H54 (cell line): ENCODE data around the gene CBFA2T2.
"Not testable (repeated sequence)": the region's sequence is repeated elsewhere in the genome, so short reads cannot be mapped to it uniquely, and the experiment has no call there.

Experiments
- DNase-seq: peaks from one replicate; pipeline ENCODE4 v3.0.0; 2011; ENCODE audit warnings: low spot score, mixed read lengths; ENCODE audit not compliant: insufficient read length
- FAIRE-seq: peaks from 3 replicates; lab custom pipeline; 2011; peaks lifted over from hg19 to GRCh38; lab: Jason Lieb, UNC
- POLR2A ChIP-seq: IDR thresholded peaks from 2 replicates; pipeline ENCODE4 v1.6.1; 2011; ENCODE audit warnings: low read depth, mild to moderate bottlenecking, low read length

CBFA2T2 gene

DNA sequence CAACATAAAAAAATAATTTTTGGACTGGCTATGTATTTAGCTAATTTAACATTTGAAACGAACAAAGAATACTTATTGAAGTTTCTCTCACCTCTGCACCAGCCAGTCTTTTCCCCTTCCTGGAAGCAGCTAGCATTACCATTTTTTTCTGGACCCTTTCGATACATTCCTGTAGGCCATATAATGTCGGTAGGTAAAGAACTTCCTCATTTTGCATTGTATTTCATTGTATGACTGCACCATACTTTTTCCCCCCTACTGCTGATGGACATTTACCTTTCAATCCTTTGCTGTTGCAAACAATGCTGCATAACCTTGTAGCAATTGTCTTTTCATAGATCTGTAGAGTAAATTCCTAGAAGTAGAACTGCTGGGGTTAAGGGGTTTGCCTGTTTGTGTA is 17.6 kb downstream of the CBFA2T2 start:
- FAIRE-seq (no peak), DNase-seq (no peak)
- no peak for TF ChIP-seq POLR2A

DNA sequence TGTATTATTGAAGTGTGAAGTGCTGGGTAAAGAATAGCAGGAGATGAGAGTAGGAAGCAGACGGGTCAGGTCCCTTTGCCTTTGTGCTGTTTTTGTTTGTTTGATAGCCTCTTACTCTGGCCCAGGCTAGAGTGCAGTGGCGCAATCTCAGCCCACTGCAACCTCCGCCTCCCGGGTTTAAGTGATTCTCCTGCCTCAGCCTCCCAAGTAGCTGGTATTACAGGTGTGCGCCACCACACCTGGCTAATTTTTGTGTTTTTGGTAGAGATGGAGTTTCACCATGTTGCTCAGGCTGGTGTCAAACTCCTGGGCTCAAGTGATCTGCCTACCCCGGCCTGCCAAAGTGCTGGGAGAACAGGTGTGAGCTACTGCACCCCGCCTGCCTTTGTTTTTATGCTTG is 18.1 kb downstream of the CBFA2T2 start:
- not testable (repeated sequence) for DNase-seq, FAIRE-seq

DNA sequence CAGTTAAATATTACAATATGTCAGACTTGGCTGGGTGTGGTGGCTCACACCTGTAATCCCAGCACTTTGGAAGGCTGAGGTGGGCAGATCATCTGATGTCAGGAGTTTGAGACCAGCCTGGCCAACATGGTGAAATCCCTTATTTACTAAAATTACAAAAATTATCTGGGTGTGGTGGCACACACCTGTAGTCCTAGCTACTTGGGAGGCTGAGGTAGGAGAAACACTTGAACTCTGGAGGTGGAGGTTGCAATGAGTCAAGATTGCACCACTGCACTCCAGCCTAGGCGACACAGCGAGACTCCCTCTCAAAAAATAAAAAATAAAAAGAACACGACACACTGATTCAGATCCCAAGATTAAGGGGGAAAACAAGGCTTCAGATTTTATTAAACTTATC is 19.2 kb downstream of the CBFA2T2 start:
- not testable (repeated sequence) for DNase-seq, FAIRE-seq

DNA sequence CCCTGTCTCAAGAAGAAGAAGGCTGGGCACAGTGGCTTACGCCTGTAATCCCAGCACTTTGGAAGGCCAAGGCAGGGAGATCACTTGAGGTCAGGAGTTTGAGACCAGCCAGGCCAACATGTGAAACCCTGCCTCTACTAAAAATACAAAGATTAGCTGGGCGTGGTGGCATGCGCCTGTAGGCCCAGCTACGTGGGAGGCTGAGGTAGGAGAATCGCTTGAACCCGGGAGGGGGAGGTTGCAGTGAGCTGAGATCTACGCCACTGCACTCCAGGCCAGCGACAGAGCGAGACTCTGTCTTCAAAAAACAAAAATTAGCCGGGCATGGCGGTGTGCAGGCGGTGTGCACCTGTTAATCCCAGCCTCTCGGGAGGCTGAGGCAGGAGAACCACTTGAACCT is 22.0 kb downstream of the CBFA2T2 start:
- not testable (repeated sequence) for DNase-seq, FAIRE-seq

DNA sequence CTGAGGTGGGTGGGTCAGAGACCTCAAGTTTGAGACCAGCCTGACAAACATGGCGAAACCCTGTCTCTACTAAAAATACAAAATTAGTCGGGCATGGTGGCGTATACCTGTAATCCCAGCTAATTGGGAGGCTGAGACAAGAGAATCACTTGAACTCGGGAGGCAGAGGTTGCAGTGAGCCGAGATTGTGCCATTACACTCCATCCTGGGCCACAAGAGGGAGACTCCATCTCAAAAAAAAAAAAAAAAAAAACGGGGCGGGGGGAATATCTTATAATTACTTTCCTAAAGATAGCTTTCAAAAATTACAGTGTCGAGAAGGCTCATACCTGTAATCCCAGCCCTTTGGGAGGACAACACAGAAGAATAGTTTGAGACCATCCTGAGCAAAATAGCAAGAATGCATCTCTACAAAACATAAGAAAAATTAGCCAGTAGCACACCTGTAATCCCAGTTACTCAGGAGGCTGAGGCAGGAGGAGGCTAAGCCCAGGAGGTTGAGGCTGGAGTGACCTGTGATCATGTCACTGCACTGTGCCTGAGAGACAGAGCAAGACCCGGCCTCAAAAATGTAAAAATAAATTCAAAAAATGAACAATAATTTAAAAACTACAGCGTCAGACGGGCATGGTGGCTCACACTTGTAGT is 25.8 kb downstream of the CBFA2T2 start:
- no peak for DNase-seq

DNA sequence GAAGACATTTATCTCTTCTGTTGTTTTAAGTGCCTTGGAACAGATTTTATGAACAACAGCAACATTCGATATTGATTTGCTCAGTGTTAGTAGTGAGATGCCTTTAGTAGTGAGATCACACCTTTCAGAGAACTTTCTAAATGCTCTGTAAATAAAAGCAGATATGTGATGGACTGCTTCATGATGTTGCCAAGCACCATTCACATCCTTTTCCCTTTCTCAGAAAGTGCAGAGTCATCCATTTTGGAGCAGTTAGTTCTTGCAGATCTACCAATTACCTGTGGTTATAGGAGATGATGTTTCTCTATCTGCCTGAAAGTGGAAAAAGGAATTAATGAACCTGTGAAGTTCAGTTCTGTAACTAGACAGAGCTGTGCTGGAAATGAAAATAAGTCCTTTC is 27.0 kb downstream of the CBFA2T2 start:
- TF ChIP-seq POLR2A, result no peak
- DNase-seq (no peak), FAIRE-seq (no peak)

More for the DNA sequence above, 25.8 kb downstream of the CBFA2T2 start:
- FAIRE-seq, result no peak
- no peak for TF ChIP-seq POLR2A

DNA sequence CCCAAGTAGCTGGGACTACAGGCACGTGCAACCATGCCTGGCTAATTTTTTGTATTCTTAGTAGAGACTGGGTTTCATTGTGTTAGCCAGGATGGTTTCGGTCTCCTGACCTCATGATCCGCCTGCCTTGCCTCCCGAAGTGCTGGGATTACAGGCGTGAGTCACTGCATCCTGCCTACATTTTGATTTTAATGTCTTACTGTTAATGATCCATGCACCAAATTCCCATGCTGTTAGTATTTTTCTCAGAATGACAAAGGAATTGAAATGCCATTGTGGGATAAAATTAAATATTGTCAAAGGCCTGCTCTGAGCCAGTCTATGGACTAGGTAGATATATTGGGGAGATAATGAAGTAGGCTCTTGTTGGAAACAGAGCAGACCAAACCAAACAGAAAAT is 28.2 kb downstream of the CBFA2T2 start:
- no peak for TF ChIP-seq POLR2A
- DNase-seq (peak; percentile 23), FAIRE-seq (peak; percentile 67)

DNA sequence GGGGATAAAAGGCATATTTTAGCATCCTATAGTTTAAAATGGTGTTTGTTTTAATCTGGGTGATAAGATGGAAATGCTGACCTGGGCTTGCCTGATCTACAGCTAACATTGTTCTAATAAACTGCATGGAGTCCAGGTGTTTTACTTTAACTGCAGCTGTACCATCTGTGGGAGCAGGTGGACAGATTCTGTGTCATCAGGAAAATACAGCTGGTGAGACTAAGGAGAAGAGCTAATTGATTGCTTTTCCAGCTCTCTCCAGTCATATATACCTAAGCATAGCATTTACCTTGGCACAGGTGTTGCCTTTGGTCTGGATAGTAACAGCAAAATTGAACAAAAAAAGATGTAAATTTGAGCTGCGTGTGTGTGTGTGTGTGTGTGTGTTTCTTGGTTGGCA is 31.6 kb downstream of the CBFA2T2 start:
- TF ChIP-seq POLR2A, result no peak
- DNase-seq, result no peak
- no peak for FAIRE-seq

DNA sequence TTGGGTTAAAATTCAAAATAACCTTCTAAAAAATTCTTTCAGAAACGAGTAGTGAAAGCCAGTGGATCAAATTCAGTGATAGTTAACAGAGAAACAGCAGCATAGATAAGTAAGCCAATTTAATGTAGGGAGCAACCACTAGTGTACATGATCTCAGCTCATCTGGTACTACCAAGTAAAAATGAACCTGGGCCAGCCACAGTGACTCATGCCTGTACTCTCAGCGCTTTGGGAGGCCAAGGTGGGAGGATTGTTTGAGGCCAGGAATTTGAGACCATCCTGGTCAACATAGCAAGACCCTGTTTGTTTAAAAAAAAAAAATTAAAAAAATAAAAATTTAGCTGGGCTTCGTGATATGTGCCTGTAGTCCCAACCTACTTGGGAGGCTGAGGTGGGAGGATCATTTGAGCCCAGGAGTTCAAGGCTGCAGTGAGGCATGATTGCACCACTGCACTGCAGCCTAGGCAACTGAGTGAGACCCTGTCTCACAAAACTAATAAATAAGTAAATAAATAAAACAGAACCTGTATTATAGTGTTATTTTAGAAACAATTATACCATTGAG is 32.4 kb downstream of the CBFA2T2 start:
- DNase-seq, result no peak
- FAIRE-seq, result no peak
- no peak for TF ChIP-seq POLR2A

DNA sequence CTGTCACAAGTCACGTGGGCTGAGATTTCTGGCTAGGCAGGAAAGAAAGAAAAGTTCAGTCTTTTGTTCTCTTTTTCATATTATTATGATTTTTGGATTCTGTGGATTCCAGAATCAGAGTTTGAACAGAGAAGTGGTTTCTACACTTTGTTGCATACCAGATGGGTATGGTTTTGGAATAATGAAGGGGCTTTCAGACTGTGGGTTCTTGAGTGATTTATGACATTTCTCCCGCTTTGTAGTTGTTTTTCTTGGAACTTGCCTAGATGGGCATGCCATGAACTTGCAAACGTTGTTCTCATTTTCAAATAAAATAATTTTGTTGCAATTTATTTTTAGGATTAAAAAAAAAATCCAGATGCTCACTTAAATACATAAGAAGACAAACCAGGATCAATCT is 34.4 kb downstream of the CBFA2T2 start:
- DNase-seq, result no peak
- no peak for TF ChIP-seq POLR2A
- no peak for FAIRE-seq

DNA sequence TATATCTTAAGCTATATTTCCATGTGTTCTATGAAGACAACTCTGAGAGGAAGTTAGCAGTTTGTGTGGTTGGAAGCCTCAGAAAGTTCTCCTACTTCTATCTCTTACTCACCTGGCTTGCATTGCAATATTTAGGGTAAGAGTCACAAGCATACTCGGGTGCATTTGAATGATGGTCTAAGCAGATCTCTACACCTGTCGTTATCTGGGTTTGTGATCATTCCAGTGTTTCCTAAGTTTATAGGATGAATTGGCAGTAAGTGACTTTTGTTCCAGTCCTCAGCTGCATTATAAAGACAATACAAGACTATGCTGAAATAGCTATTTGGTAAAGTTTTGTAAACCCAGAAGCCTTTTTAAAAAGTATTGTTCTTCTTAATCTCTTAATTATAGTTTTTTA is 36.9 kb downstream of the CBFA2T2 start:
- DNase-seq (no peak), FAIRE-seq (no peak)
- TF ChIP-seq POLR2A, result no peak

DNA sequence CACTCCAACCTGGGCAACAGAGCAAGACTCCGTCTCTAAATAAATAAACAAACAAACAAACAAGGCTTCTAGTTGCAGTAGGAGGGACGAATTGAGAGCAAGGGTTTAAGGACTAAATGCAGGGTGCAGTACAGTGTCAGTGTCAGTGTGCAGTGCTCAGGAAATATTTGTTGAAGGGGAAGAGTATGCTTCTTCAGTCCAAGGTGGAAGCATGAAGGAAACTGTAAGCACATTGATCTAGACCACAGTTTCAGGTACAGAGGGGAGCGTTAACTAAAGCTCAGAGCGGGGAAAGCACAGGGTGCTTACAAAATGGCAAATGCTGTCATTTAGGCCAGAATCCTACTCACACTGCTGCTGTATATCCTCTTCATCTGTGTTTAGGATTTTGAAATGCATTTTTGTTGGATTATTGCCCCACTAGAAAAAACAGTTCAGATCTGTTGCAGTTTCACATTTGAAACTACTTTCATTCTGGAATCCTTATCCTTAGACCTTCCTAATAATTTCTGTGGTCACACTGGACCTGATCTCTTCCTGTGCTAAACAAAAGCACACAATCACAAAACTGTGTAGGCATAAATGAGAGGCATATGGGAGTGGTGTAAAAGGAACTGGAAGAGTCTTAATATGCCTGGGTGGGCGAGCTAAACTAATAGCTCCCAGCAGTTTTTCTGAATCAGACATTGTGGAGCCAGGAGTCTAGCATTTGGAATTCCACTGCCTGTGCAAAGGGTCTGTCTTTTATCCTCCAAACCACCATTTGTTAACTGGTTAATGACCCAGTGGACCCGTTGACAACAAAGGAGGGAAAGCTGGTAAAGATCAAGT is 41.4 kb downstream of the CBFA2T2 start:
- no peak for FAIRE-seq
- no peak for DNase-seq
- TF ChIP-seq POLR2A, result no peak

DNA sequence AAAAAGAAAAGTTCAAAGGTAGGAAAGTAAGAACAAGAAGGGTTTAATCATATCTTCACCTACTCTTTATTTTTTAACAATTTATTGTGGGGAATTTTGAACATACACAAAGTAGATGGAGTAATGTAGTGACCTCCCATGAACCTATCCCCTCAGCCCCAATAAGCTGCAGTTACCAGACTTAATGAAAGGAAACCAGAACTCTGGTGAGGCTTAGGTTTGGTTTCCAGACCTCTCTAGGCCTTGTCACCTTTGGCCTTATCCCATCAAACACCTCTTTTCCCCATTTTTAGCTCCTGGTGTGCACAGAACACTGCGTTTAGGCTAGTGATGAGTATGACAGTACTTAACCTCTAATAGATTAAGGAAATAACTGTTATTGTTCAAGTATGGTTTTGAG is 42.0 kb downstream of the CBFA2T2 start:
- FAIRE-seq, result no peak
- no peak for DNase-seq
- no peak for TF ChIP-seq POLR2A

DNA sequence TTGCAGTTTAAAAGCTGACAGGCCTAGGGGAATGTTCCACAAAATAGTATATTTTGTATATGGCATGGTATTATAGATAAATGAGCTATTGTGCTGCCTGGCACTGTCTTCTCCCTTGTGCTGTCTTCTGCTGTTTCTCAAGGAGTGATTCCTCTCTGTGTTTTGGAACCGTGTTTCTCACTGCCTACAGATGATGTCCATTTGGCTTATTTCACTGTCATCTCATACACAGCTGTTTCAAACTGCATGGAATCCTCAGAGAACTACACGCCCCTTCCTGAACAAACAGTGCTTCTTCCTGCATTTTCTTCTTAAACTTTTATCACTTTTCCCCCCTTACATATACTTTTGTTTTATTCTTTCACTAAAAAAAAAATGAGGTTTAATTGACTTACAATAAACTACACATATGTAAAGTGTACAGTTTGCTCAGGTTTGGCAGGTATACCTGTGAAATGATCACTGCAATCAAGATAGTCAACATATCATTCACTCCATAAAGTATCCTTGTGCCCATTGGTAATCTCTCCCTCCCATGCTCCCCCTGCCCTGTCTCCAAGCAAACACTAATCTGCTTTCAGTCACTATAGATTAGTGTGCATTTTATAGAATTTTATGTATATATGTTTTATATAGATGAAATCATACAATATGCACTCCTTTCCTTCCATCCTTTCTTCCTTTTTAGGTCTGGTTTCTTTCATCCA is 43.0 kb downstream of the CBFA2T2 start:
- FAIRE-seq (no peak), DNase-seq (no peak)
- no peak for TF ChIP-seq POLR2A

DNA sequence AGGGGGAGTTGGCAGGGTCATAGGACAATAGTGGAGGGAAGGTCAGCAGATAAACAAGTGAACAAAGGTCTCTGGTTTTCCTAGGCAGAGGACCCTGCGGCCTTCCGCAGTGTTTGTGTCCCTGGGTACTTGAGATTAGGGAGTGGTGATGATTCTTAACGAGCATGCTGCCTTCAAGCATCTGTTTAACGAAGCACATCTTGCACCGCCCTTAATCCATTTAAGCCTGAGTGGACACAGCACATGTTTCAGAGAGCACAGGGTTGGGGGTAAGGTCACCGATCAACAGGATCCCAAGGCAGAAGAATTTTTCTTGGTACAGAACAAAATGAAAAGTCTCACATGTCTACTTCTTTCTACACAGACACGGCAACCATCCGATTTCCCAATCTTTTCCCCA is 45.8 kb downstream of the CBFA2T2 start:
- FAIRE-seq, DNase-seq: not testable (repeated sequence)
